GM12865 (cell line): Measurements from ENCODE around the gene FADD.

ENCODE experiments used
- DNase-seq: peaks from one replicate; pipeline ENCODE4 v3.0.0; 2010; ENCODE audit warnings: low read depth
- H3K4me3 ChIP-seq: 2 replicates; pipeline ENCODE4 v1.5.1; 2011; ENCODE audit warnings: mild to moderate bottlenecking, low read depth, low read length, control low read depth
- TF ChIP-seq, protein P1 (sequence below): IDR thresholded peaks from 2 replicates; pipeline ENCODE4 v1.5.1; 2011; ENCODE audit warnings: low read length, control low read depth, low read depth, inconsistent platforms; ENCODE audit not compliant: insufficient read depth; ENCODE audit errors: missing control alignments

Gene FADD, protein sequence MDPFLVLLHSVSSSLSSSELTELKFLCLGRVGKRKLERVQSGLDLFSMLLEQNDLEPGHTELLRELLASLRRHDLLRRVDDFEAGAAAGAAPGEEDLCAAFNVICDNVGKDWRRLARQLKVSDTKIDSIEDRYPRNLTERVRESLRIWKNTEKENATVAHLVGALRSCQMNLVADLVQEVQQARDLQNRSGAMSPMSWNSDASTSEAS

DNA sequence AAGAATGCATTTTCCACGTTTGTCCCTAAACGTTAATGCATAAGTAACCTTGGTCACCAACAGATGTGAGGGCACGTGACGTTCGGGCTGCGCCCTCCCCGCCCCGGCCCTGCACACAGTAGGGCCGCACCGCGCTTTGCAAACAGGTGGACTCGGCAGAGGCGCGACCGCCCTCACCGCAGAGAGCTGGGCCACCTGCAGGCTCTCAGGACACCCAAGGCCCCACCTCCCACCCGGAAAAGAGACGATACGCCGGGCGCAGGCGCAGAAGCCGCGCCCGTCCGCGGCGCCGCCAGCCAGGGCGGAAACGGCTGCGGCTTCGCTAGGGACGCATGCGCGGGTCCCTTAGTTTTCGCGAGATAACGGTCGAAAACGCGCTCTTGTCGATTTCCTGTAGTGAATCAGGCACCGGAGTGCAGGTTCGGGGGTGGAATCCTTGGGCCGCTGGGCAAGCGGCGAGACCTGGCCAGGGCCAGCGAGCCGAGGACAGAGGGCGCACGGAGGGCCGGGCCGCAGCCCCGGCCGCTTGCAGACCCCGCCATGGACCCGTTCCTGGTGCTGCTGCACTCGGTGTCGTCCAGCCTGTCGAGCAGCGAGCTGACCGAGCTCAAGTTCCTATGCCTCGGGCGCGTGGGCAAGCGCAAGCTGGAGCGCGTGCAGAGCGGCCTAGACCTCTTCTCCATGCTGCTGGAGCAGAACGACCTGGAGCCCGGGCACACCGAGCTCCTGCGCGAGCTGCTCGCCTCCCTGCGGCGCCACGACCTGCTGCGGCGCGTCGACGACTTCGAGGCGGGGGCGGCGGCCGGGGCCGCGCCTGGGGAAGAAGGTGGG lies at the start of gene FADD:
TSS of gene FADD (plus strand) at position 377 of the 831 bp plus-strand sequence. CDS start at position 541, 164 bp downstream.
- TF ChIP-seq, protein P1, sequence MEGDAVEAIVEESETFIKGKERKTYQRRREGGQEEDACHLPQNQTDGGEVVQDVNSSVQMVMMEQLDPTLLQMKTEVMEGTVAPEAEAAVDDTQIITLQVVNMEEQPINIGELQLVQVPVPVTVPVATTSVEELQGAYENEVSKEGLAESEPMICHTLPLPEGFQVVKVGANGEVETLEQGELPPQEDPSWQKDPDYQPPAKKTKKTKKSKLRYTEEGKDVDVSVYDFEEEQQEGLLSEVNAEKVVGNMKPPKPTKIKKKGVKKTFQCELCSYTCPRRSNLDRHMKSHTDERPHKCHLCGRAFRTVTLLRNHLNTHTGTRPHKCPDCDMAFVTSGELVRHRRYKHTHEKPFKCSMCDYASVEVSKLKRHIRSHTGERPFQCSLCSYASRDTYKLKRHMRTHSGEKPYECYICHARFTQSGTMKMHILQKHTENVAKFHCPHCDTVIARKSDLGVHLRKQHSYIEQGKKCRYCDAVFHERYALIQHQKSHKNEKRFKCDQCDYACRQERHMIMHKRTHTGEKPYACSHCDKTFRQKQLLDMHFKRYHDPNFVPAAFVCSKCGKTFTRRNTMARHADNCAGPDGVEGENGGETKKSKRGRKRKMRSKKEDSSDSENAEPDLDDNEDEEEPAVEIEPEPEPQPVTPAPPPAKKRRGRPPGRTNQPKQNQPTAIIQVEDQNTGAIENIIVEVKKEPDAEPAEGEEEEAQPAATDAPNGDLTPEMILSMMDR = no peak
- peak; percentile 96 for DNase-seq
- H3K4me3 ChIP-seq = peak within 1 kb of the TSS; percentile 86

DNA sequence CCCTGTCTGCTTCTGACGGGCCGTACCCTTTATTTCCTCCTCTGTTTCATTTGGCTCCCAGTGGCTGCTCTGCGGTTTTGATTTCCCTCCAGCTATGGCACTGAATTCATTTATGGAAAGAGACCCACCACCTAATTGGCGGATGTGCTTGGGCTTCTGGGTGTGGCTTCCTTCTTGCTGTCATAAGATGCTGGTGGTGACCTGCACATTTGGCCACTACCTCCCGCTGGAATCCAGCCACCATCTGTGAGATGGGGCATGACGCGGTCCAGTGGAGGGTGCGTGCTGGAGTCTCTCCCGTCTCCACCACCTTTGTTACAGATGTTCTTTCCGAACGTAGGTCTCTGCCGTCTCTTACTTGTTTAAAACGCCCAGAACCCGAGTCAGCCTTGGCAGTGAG lies 47.7 kb upstream of the FADD start:
- H3K4me3 ChIP-seq = no peak overlapping the region
- TF ChIP-seq, protein P1 = no peak
- no peak for DNase-seq

DNA sequence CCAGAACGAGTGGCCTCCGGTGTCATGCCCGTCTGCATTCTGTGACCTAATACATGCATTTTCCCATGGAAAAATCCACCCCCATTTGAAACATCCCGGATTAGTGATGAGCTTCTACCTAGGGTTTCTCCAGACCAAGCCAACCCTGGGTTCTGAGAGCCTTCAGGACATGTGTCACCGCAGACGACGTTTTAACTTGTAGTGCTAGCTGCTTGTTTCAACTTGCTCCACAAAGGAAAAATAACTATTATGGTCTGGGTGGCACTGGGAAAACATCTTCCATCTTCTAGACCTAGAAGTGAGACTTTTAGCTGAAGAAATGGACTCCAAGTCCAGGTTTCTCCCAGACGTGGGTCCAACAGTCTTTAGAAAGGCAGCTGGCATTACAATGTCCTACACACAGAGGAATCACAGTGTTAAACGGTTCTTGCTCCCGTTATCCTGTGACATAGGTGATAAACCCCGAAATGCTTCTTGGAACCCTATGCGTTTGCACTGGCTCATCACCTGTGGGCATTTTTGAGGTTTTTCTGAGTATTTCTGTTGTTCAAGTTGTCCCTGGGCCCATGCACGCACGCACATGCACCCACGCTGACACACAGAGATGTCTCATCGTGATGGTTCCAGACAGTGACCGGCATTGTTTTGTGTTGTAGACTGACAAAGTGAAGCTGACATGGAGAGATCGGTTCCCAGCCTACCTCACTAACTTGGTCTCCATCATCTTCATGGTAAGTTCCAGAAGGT lies 46.6 kb upstream of the FADD start:
- TF ChIP-seq, protein P1 = no peak
- no peak for DNase-seq
- no peak overlapping the region for H3K4me3 ChIP-seq

DNA sequence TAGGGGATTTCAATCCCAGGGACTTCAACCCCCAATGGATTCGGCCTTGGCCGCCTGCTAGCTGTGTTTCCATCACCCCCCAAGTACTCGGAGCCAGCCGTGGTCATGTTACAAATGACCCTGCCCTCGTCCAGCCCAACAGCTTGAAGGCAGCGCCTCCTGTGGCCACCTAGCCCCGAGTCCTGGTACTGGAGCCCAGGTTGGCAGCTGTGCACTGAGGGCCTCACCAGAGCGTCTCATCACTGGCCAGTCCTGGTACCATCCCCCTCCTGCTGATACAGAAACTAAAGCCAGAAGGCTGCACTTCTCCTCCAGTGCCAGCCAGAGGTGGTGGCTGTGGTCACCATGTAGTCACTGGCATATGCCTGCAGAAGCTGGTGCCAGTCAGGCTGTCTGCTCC lies 44.9 kb upstream of the FADD start:
- no peak for DNase-seq
- TF ChIP-seq, protein P1 = peak; percentile 19
- H3K4me3 ChIP-seq = no peak overlapping the region

DNA sequence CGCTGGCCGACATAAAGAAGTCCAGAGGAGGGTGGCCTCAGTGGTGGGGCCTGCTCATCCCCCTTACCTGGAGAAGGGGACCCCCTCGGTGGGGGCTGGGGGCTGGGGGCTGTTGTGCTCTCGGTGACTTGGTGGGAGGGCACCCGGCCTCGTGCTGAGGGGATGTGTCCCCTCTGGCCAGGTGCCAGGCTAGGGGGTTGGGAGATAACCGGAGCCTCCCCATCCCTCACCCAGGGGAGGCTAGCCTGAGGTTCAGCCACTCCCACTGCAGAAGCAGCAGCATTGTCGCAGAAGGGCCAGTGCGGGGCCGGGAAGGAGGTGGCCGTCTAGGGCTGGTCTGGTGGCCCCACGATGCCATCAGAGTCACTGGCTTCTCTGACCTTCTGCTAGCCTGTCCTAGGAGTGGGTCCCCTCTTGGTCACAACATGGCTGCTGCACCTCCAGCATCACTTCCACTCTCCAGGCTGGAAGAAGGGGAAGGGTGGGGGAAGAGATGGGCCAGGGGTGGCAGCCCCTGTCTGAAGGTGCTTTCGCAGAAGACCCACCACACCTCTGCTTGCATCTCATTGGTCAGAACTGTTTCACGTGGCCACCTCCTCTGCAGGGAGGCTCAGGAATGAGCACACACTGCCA lies 44.2 kb upstream of the FADD start:
- no peak overlapping the region for H3K4me3 ChIP-seq
- TF ChIP-seq, protein P1 = no peak
- no peak for DNase-seq
